Upper lobe of left lung (tissue), 6 donors: ENCODE measurements around the gene SPIN1. TPM values are rescaled to one million over a fixed set of nuclear protein-coding genes. Genes with fewer than 3 reads are reported as not detected.

Source experiments
- ATAC-seq, 2 donors: fragments of 200-7000 bp; cut with Tn5 transposase; one replicate each; pipeline ENCODE4 v1.9.1; 2022; ENCODE audit warnings: mild to moderate bottlenecking in 2 of 2, moderate library complexity in 2 of 2; ENCODE audit not compliant: low FRiP score in 2 of 2
- DNase-seq, 2 donors: peaks; one replicate each; pipeline ENCODE4 v3.0.0-alpha.2; 2019 to 2020
- H3K27ac ChIP-seq, 4 donors: fragments of 200-600 bp; sonication (generic); one replicate each; pipeline ENCODE4 v1.5.1; 2016 to 2019
- H3K27me3 ChIP-seq, 4 donors: fragments of 200-600 bp; sonication (generic); one replicate each; pipeline ENCODE4 v1.5.1; 2017 to 2019
- H3K36me3 ChIP-seq, 4 donors: fragments of 200-600 bp; sonication (generic); one replicate each; pipeline ENCODE4 v1.5.1; 2016 to 2019
- H3K4me1 ChIP-seq, 4 donors: fragments of 200-600 bp; sonication (generic); one replicate each; pipeline ENCODE4 v1.5.1; 2018 to 2019
- H3K4me3 ChIP-seq, 4 donors: fragments of 200-600 bp; sonication (generic); one replicate each; pipeline ENCODE4 v1.5.1; 2017 to 2019; ENCODE audit warnings: mild to moderate bottlenecking in 2 of 4, moderate library complexity in 1 of 4
- H3K9me3 ChIP-seq, 4 donors: fragments of 200-600 bp; sonication (generic); one replicate each; pipeline ENCODE4 v1.5.1; 2018 to 2019
- EP300 ChIP-seq, 4 donors: sonication (generic); formaldehyde crosslinking; IDR thresholded peaks; one replicate each; pipeline ENCODE4 v1.5.1; 2017; ENCODE audit warnings: antibody characterized with exemption in 4 of 4, control low read depth in 2 of 4
- POLR2A ChIP-seq, 4 donors: fragments of 450-650 bp; IDR thresholded peaks; one replicate each; pipeline ENCODE4 v1.5.1; 2016 to 2017; ENCODE audit warnings: antibody characterized with exemption in 4 of 4, mild to moderate bottlenecking in 2 of 4
- POLR2AphosphoS5 ChIP-seq, 2 donors: sonication (generic); formaldehyde crosslinking; IDR thresholded peaks; one replicate each; pipeline ENCODE4 v1.5.1; 2017; ENCODE audit warnings: antibody characterized with exemption in 2 of 2
- WGBS, 2 donors: methylation state at CpG; one replicate each; pipeline ENCODE4 v1.1.5; 2017 to 2018; 5-methylcytosine and 5-hydroxymethylcytosine counted together
- total RNA-seq, 6 donors: library from RNA; depleted of rRNA in 4 of 6; stranded (reverse); fragments of >200 nt in 4 of 6; gene quantifications; one replicate each; pipeline versions ENCODE4 v1.1.0 to v1.2.1, GENCODE V29; 2016 to 2021
- TF ChIP-seq, protein P1 (sequence below), 6 experiments: fragments of 450-650 bp in 4 of 6; fragments of 200-600 bp in 2 of 6; sonication (generic) in 2 of 6; IDR thresholded peaks; one replicate each; pipeline ENCODE4 v1.5.1; 2016 to 2019; ENCODE audit warnings: antibody characterized with exemption in 6 of 6
- donor health status: DM: no; HTN: no; CAD: no; lungs with moderate emphysema.
- donor health status: DM: no; HTN: yes; CAD: no; lungs with severe emphysema.

Gene SPIN1
- total RNA-seq, 6 donors from 2014 or later: 29.3 to 66.4 (median 59.9) TPM

DNA sequence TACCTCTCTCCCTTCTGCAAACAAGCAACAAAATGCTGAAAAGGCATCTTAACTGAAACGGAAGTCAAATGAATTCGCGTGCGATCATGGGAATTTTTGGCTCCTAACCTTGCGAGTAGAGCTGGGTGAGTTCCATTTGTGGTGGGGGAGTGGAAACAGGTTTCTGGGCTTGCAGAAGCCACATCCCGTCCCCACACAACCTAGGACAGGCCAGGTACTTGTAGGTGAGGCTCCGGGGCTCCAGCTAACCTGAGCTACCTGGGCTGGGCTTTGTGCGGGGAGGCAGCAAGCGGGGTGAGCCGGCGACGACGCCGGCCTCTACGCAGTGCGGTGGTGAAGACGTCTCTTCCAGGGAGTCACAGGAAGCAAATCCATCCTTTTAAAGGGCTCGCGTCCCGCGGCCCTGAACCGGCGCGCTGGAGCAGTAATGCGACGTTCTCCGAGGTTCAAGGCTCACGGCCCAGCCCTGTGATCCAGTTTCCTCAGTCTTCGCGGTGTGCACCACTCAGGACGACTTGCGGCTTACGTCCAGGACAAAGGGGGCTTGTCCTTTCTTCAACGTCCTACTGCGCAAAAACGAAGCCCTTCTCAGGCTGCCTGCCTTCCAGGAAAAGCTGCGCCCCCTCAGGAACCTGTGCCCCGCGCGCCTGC is 567 bp upstream of the SPIN1 start:
- TF ChIP-seq POLR2AphosphoS5 (IDR thresholded peaks at IDR 0.05): peak; percentile 33 to 37
- TF ChIP-seq EP300 (IDR thresholded peaks at IDR 0.05): no peak
- peak in 3 of 4 donors; percentile 12 to 77 (median 70) for TF ChIP-seq POLR2A (IDR thresholded peaks at IDR 0.05)
- peak; percentile 57 to 91 for DNase-seq
- H3K27ac ChIP-seq: peak overlapping the region; percentile 84 to 95 (median 92)
- H3K4me1 ChIP-seq: peaks cover 13 to 33% (median 19%) of the 10 kb centered on the region in 4 donors
- 2 to 10% methylated on average over 8 to 17 of the region's 40 CpGs for WGBS, 2 donors
- H3K27me3 ChIP-seq: no peaks in the 10 kb centered on the region
- H3K9me3 ChIP-seq: no peaks in the 10 kb centered on the region
- ATAC-seq: peak; percentile 69 to 81
- H3K4me3 ChIP-seq: peak overlapping the region; percentile 53 to 99 (median 86)
- H3K36me3 ChIP-seq: no peaks in the 10 kb centered on the region

DNA sequence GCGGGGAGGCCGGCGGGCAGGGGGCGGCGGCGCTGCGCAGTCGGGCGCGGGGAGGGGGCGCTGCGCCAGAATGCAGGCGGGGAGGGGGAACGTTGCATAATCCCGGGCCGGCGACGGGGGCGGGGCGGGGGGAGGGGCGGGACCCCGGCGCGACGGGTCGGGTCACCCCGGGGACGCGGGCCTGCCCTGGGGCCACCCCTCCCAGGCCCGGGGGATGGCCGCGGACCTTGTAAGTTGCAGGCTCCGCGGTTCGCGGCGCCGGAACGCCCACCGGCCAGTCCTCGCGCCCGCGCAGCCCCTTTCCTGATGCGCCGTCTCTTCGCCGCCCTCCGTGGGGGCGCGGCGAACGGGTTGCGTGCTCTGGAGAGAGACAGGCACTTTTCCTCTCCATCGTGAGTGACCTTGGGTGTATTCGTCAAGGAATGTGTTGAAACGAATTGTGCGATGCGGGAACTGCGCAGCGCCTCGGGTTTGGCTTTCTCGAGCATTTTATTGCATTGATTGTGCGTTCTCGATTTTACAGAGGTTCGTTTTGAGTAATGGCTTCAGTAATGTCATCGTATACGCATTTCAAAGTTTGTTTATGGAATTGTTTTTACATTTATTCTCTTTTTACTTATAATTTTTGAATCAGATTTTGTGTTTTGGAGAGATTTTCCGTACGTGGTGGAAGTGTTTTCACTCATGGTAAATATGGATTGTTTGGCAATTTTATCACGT is 802 bp downstream of the SPIN1 start:
- peak; percentile 34 to 74 for ATAC-seq
- Histone ChIP-seq H3K4me3 (peak overlapping the region; percentile 83 to 99 (median 91)), H3K4me1 (peaks cover 13 to 33% (median 19%) of the 10 kb centered on the region in 4 donors)

DNA sequence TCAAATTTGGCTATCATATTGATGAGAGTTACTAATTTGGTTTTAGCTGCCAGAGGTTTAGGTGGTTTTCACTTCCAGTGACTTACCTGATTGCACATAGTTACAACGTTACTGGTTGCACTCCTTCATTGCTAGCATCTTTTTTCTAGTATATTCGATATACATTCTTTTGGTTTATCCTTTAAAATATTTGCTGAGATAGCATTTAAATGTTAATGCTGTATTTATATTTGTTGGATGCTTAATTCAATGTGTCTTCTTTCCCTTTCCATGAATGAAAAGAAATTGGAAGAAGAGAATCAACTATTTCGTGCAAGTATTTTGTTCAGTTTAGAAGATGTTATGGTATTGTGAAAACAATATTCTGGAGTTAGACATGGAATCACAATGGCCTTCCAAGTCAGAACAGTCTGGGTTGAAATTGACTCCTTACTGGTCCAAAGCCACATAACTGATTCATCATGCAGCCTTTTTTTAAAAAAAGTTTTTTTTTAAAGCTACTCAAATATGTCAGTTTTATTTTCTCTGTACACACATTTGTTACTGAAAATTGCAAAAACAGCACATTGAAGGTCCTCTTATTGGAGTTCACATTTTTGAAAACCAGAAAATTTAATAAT is 2.2 kb downstream of the SPIN1 start:
- no peak for TF ChIP-seq POLR2A (IDR thresholded peaks at IDR 0.05)
- no peak for TF ChIP-seq EP300 (IDR thresholded peaks at IDR 0.05)
- TF ChIP-seq, protein P1, sequence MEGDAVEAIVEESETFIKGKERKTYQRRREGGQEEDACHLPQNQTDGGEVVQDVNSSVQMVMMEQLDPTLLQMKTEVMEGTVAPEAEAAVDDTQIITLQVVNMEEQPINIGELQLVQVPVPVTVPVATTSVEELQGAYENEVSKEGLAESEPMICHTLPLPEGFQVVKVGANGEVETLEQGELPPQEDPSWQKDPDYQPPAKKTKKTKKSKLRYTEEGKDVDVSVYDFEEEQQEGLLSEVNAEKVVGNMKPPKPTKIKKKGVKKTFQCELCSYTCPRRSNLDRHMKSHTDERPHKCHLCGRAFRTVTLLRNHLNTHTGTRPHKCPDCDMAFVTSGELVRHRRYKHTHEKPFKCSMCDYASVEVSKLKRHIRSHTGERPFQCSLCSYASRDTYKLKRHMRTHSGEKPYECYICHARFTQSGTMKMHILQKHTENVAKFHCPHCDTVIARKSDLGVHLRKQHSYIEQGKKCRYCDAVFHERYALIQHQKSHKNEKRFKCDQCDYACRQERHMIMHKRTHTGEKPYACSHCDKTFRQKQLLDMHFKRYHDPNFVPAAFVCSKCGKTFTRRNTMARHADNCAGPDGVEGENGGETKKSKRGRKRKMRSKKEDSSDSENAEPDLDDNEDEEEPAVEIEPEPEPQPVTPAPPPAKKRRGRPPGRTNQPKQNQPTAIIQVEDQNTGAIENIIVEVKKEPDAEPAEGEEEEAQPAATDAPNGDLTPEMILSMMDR (IDR thresholded peaks at IDR 0.05): no peak
- TF ChIP-seq POLR2AphosphoS5 (IDR thresholded peaks at IDR 0.05): no peak
- Histone ChIP-seq H3K4me1 (peaks cover 13 to 33% (median 20%) of the 10 kb centered on the region in 4 donors), H3K9me3 (no peaks in the 10 kb centered on the region), H3K36me3 (no peaks in the 10 kb centered on the region), H3K4me3 (no peak overlapping the region), H3K27me3 (no peaks in the 10 kb centered on the region), H3K27ac (peak overlapping the region in 1 of 4 donors; percentile 9)
- ATAC-seq: no peak
- DNase-seq: no peak
- 64 to 74% methylated on average over 3 of the region's 3 CpGs for WGBS, 2 donors

More for the DNA sequence above, 802 bp downstream of the SPIN1 start:
- Histone ChIP-seq H3K9me3 (no peaks in the 10 kb centered on the region), H3K27me3 (no peaks in the 10 kb centered on the region), H3K36me3 (no peaks in the 10 kb centered on the region), H3K27ac (peak overlapping the region; percentile 88 to 95 (median 92))
- 1% methylated on average over 36 to 38 of the region's 71 CpGs for WGBS, 2 donors
- peak; percentile 57 to 92 for DNase-seq
- TF ChIP-seq POLR2A (IDR thresholded peaks at IDR 0.05) (peak in 1 of 4 donors; percentile 42), EP300 (IDR thresholded peaks at IDR 0.05) (no peak), POLR2AphosphoS5 (IDR thresholded peaks at IDR 0.05) (peak in 1 of 2 donors; percentile 55)
- TF ChIP-seq, protein P1 (IDR thresholded peaks at IDR 0.05): peak in 1 of 6 experiments; percentile 38

DNA sequence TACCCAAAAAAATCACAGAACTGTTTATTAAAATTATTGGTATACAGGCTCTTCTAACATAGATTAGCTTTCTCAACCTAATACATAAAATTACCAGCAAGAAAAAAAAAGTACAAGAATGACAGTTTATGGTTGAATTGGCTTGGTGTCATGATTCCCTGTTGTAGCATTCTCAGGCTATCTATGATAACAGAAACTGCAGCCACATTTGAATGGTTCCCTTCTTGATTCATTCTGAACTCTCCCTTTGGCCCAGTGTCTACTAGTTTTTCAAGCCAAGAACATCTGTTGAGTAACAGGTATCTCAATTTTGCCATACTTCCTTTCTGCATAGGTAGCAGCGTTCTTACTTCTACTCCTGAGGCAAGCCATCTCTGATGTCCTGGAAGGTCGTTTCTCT is 3.0 kb downstream of the SPIN1 start:
- no peak overlapping the region for H3K4me3 ChIP-seq
- WGBS, 2 donors: 69 to 75% methylated on average over 2 of the region's 2 CpGs
- no peaks in the 10 kb centered on the region for H3K36me3 ChIP-seq
- peaks cover 13 to 33% (median 20%) of the 10 kb centered on the region in 4 donors for H3K4me1 ChIP-seq
- no peak overlapping the region for H3K27ac ChIP-seq
- DNase-seq (no peak), ATAC-seq (no peak)
- no peaks in the 10 kb centered on the region for H3K27me3 ChIP-seq
- TF ChIP-seq EP300 (IDR thresholded peaks at IDR 0.05) (no peak), POLR2A (IDR thresholded peaks at IDR 0.05) (no peak), POLR2AphosphoS5 (IDR thresholded peaks at IDR 0.05) (no peak)
- TF ChIP-seq, protein P1 (IDR thresholded peaks at IDR 0.05): no peak
- no peaks in the 10 kb centered on the region for H3K9me3 ChIP-seq

DNA sequence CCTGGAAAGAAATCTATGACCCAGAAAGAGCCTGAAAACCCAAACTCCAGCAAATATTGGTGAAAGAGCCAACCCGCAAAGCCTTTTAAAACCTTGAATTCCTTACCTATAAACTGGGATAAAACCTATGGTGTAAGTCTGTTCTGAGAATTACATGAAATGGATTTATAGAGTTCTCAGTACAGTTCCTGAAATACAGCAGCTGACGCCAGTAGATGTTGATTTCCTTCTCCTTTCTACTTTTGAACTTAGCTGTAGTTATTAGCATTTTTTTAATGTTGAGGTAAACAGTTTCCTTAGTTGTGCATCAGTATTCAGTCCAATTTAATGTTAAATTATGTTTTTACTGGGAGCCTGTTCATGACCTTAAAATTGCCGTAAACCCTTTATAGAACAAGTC is 3.7 kb downstream of the SPIN1 start:
- peak overlapping the region in 1 of 4 donors; percentile 32 for H3K27ac ChIP-seq
- H3K4me1 ChIP-seq: peaks cover 8 to 27% (median 18%) of the 10 kb centered on the region in 4 donors
- ATAC-seq: no peak
- TF ChIP-seq POLR2A (IDR thresholded peaks at IDR 0.05) (no peak), POLR2AphosphoS5 (IDR thresholded peaks at IDR 0.05) (no peak)
- TF ChIP-seq, protein P1 (IDR thresholded peaks at IDR 0.05): no peak
- no peak overlapping the region for H3K4me3 ChIP-seq
- no peaks in the 10 kb centered on the region for H3K9me3 ChIP-seq
- no peaks in the 10 kb centered on the region for H3K27me3 ChIP-seq
- H3K36me3 ChIP-seq: no peaks in the 10 kb centered on the region
- no peak for DNase-seq
- WGBS, 2 donors: 71 to 73% methylated on average over 3 of the region's 3 CpGs
